ENCODE results near the gene CXorf38. TPM values are rescaled to one million over a fixed set of nuclear protein-coding genes. Genes with fewer than 3 reads are reported as not detected.

The CXorf38 gene
- total and polyA plus RNA-seq, 9 of the 15 experiments (the other 6 are each of a cell fraction or from before 2014, with no cell fraction given): 1.2 to 12.8 (median 8.4) TPM

DNA sequence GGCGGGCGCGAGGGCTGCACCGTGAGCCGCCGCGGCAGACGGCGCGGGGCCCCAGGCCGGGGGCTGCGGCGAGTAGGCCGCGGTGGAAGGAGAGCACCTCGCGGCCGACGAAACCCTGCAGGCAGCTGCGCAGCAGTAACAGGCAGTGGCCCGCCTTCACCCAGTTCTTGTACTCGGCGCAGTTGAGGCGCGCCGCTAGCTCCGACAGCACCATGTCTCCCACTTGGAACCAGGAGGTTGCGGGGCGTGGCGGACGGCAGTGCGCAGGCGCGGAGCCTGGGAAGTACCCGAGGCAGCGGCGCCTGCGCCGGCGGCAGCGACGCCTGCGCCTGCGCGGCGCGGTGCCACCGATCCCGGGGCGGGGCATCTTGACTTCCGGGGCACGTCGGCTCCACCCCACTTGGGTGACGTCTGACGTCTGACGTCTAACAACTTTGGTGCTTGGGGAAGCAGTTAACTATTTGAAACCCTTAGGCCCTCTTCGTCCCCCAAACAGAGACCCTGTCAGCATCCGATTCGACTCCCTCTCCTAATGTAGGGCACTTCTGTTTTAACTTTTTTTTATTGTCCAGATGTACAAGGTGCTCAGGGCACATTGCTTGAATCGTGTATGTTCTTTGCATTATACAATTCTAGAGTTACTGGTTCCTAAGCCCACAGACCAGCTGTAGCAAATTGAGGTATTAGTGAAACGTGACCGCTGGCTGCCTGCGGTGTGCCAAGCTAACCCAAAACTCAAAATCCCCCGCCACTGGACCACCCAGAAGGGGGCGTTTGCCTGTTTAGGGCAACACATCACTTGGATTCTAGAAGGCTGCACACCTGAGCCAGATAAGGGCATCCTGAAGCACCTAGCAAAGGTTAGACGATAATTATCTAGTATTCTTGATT, at the start of gene CXorf38 (continued):
- TF ChIP-seq, protein P1, sequence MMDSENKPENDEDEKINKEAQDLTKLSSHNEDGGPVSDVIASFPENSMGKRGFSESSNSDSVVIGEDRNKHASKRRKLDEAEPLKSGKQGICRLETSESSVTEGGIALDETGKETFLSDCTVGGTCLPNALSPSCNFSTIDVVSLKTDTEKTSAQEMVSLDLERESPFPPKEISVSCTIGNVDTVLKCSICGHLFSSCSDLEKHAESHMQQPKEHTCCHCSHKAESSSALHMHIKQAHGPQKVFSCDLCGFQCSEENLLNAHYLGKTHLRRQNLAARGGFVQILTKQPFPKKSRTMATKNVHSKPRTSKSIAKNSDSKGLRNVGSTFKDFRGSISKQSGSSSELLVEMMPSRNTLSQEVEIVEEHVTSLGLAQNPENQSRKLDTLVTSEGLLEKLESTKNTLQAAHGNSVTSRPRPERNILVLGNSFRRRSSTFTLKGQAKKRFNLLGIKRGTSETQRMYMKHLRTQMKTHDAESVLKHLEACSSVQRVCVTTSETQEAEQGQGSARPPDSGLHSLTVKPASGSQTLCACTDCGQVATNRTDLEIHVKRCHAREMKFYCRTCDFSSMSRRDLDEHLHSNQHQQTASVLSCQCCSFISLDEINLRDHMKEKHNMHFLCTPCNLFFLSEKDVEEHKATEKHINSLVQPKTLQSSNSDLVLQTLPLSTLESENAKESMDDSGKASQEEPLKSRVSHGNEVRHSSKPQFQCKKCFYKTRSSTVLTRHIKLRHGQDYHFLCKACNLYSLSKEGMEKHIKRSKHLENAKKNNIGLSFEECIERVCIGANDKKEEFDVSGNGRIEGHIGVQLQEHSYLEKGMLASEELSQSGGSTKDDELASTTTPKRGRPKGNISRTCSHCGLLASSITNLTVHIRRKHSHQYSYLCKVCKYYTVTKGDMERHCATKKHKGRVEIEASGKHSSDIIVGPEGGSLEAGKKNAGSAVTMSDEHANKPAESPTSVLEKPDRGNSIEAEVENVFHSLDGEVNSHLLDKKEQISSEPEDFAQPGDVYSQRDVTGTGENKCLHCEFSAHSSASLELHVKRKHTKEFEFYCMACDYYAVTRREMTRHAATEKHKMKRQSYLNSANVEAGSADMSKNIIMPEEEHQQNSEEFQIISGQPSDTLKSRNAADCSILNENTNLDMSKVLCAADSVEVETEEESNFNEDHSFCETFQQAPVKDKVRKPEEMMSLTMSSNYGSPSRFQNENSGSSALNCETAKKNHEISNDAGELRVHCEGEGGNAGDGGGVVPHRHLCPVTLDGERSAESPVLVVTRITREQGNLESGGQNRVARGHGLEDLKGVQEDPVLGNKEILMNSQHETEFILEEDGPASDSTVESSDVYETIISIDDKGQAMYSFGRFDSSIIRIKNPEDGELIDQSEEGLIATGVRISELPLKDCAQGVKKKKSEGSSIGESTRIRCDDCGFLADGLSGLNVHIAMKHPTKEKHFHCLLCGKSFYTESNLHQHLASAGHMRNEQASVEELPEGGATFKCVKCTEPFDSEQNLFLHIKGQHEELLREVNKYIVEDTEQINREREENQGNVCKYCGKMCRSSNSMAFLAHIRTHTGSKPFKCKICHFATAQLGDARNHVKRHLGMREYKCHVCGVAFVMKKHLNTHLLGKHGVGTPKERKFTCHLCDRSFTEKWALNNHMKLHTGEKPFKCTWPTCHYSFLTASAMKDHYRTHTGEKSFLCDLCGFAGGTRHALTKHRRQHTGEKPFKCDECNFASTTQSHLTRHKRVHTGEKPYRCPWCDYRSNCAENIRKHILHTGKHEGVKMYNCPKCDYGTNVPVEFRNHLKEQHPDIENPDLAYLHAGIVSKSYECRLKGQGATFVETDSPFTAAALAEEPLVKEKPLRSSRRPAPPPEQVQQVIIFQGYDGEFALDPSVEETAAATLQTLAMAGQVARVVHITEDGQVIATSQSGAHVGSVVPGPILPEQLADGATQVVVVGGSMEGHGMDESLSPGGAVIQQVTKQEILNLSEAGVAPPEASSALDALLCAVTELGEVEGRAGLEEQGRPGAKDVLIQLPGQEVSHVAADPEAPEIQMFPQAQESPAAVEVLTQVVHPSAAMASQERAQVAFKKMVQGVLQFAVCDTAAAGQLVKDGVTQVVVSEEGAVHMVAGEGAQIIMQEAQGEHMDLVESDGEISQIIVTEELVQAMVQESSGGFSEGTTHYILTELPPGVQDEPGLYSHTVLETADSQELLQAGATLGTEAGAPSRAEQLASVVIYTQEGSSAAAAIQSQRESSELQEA (IDR thresholded peaks at IDR 0.05; ENCODE audit: low read depth): no peak
- TF ChIP-seq CREM (IDR thresholded peaks at IDR 0.05; ENCODE audit: low read depth): peak; percentile 85
- TF ChIP-seq POLR2AphosphoS2 (IDR thresholded peaks at IDR 0.05; ENCODE audit: low read length): peak; percentile 90
- peak; percentile 39; the same call in 1 of the 2 replicates for TF ChIP-seq RB1 (IDR thresholded peaks at IDR 0.05; ENCODE audit: low read depth)
- TF ChIP-seq KDM5B (IDR thresholded peaks at IDR 0.05; ENCODE audit: insufficient replicate concordance, low read depth, low read length): peak; percentile 46
- TF ChIP-seq POLR2AphosphoS5 (IDR thresholded peaks at IDR 0.05; ENCODE audit: control insufficient read depth, insufficient read depth, low read depth, low read length): peak; percentile 24; the same call in 1 of the 2 replicates
- TF ChIP-seq POLR2A (conservative IDR thresholded peaks at IDR 0.05): 0 out of 2 replicates have a peak, but pooled peaks have one; percentile 59
- peak; percentile 24 for TF ChIP-seq POLR2B (IDR thresholded peaks at IDR 0.05; ENCODE audit: low read depth, partially characterized antibody)

Data from K562 (cell line).